Muscle layer of duodenum (tissue), 2 donors: ENCODE data around the gene CD109.
"Not testable (repeated sequence)": the region's sequence is repeated elsewhere in the genome, so short reads cannot be mapped to it uniquely, and the experiment has no call there.

Source experiments
- H3K27ac ChIP-seq: one replicate; pipeline ENCODE4 v1.7.0; 2013; ENCODE audit warnings: mild to moderate bottlenecking, low read length
- H3K27me3 ChIP-seq: one replicate; pipeline ENCODE4 v1.7.0; 2013; ENCODE audit warnings: low read depth, mild to moderate bottlenecking, control low read depth, low read length
- H3K36me3 ChIP-seq, 2 donors: one replicate each; pipeline ENCODE4 v1.7.0; 2013; ENCODE audit warnings: low read length in 2 of 2, control low read depth in 1 of 2, mild to moderate bottlenecking in 1 of 2; ENCODE audit not compliant: insufficient read depth in 2 of 2, control insufficient read depth in 1 of 2
- H3K4me1 ChIP-seq, 2 donors: one replicate each; pipeline ENCODE4 v1.7.0; 2013; ENCODE audit warnings: low read length in 2 of 2, mild to moderate bottlenecking in 2 of 2, control low read depth in 1 of 2, moderate library complexity in 1 of 2; ENCODE audit not compliant: insufficient read depth in 2 of 2, control insufficient read depth in 1 of 2
- H3K4me3 ChIP-seq, 2 donors: one replicate each; pipeline ENCODE4 v1.7.0; 2013; ENCODE audit warnings: low read length in 2 of 2, low read depth in 1 of 2, mild to moderate bottlenecking in 1 of 2
- H3K9me3 ChIP-seq, 2 donors: one replicate each; pipeline ENCODE4 v1.7.0; 2013; ENCODE audit warnings: low read length in 2 of 2, control low read depth in 1 of 2, mild to moderate bottlenecking in 1 of 2; ENCODE audit not compliant: control insufficient read depth in 1 of 2
- donor health status: healthy.

The CD109 gene

DNA sequence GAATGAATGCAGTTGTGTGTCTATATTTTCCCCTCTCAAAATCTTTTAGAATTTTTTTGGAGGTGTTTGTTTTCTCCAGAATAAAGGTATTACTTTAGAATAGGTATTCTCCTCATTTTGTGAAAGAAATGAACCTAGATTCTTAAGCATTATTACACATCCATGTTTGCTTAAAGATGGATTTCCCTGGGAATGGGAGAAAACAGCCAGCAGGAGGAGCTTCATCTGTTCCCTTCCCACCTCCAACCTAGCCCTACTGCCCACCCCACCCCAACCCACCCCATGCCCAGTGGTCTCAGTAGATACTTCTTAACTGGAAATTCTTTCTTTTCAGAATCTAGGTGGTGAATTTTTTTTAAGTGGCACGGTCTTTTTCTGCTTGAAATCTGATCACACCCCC lies 127.8 kb downstream of the CD109 start:
- H3K4me1 ChIP-seq, result peaks cover 0 to 12% of the 10 kb centered on the region in 2 donors
- no peak overlapping the region for H3K4me3 ChIP-seq
- H3K9me3 ChIP-seq, result no peaks in the 10 kb centered on the region
- H3K27me3 ChIP-seq, result no peaks in the 10 kb centered on the region
- H3K27ac ChIP-seq, result no peak overlapping the region
- H3K36me3 ChIP-seq, result peaks cover 0 to 6% of the 10 kb centered on the region in 2 donors

DNA sequence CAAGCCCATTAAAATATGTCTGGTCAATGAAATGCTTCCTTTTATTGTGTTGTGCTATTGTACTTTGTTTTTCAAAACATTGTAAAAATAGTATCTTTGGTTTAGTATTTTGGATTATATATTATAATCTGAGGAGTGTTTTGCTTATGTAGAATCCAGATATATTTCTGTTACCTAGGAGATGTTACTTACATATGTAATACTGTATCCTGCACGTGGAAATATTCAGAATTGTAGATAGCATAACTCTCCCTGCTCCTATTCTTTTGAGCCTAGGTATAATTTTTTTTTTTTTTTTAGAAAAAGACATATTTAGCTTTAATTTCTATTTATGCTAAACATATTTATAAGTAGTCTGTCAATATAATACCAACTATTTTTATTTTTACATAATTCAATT lies 130.6 kb downstream of the CD109 start:
- H3K36me3 ChIP-seq, result peaks cover 0 to under 1% of the 10 kb centered on the region in 2 donors
- H3K9me3 ChIP-seq, result no peaks in the 10 kb centered on the region
- no peak overlapping the region for H3K4me3 ChIP-seq
- no peak overlapping the region for H3K27ac ChIP-seq
- H3K4me1 ChIP-seq, result peaks cover 0 to 12% of the 10 kb centered on the region in 2 donors
- no peaks in the 10 kb centered on the region for H3K27me3 ChIP-seq

DNA sequence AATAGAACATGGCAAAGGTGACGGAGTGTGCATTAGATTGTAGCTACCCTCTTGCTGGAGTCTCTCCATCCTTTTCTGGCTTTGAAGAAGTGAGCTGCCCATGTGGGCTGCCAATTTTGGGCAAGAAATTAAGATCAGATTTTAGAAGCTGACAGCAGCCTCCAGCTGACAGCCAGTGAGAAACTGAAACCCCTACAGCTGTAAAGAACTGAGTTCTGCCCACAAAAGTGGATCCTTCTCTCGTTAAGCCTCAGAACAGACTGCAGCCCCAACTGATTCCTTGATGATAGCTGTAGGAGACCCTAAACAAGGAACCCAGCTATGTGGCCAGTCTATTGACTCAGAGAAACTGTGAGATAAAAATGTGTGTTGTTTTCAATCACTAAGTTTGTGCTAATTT lies 134.1 kb downstream of the CD109 start:
- Histone ChIP-seq H3K4me1 (no peaks in the 10 kb centered on the region), H3K4me3 (no peak overlapping the region), H3K27ac (no peak overlapping the region), H3K9me3 (no peaks in the 10 kb centered on the region), H3K36me3 (no peaks in the 10 kb centered on the region), H3K27me3 (no peaks in the 10 kb centered on the region)

DNA sequence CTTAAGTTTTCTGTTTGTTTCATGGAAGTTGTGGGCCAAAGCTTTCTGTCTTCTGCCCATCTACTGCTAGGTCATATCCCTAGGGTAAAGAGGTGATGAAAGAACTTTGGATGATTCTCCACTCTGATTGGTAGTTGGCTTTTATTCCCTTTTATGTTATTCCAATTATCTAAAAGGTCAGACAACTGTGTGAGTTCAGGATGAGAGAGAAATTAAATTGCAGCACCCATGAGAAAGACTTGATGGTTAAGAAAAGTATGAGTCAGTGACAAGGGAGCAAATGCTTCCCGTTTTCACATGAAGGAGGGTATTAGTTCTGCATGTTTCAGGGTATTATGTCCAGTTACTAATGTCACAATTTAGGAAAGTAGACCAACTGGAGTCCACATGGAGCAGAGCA lies 136.3 kb downstream of the CD109 start:
- Histone ChIP-seq H3K27ac (no peak overlapping the region), H3K36me3 (no peaks in the 10 kb centered on the region), H3K4me3 (no peak overlapping the region), H3K9me3 (no peaks in the 10 kb centered on the region), H3K27me3 (no peaks in the 10 kb centered on the region), H3K4me1 (no peaks in the 10 kb centered on the region)

DNA sequence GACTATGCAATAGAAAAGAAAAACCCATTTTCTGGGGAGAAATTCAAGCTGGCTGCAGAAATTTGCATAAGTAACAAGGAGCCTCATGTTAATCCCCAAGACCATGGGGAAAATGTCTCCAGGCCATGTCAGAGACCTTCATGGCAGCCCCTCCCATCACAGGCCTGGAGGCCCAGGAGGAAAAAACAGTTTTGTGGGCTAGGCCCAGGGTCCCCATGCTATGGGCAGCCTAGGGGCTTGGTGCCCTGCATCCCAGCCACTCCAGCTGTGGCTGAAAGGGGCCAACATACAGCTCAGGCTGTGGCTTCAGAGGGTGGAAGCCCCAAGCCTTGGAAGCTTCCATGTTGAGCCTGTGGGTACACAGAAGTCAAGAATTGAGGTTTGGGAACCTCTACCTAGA lies 148.7 kb downstream of the CD109 start:
- H3K27ac ChIP-seq, H3K9me3 ChIP-seq: not testable (repeated sequence)

DNA sequence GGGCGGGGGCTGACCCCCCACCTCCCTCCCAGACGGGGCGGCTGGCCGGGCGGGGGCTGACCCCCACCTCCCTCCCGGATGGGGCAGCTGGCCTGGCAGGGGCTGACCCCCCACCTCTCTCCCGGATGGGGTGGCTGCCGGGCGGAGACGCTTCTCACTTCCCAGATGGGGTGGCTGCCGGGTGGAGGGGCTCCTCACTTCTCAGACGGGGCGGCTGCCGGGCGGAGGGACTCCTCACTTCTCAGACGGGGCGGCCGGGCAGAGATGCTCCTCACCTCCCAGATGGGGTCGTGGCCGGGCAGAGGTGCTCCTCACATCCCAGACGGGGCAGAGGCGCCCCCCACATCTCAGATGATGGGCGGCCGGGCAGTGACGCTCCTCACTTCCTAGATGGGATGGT lies 155.0 kb downstream of the CD109 start:
- not testable (repeated sequence) for H3K4me1 ChIP-seq, H3K36me3 ChIP-seq

More for the DNA sequence above, 148.7 kb downstream of the CD109 start:
- H3K4me1 ChIP-seq, H3K4me3 ChIP-seq, H3K27me3 ChIP-seq, H3K36me3 ChIP-seq: not testable (repeated sequence)

DNA sequence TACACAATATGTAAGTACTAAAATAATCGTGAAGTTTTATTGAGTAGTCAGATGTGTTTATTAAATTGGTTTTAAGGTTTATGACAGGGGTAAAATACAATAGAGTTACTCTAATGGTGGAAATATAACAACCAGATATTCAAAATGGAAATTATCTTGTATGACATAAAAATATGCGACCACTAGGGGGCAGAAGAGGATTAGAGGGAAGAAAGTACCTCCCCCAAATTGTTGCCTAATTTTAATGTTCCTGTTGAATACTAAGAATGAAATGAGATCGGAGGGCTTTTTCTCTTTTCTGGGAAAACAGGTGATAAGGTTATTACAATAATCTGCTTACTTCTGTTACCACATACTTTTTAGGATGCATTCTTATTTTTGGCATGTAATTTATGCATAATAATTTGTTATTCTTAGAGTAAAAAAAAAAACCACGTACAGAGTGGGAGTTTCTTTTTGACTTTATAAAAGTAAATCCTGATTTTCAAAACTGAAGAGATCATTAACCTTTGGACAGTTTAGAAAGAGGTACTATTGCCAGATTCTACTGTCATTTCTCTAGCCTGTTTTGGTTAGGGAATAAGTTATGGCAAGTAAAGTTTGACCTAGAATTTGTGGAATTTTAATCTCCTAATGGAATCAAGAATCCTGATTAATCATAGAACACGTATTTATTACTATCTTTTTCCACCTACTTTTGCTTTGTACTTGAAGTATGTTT lies 159.2 kb downstream of the CD109 start:
- Histone ChIP-seq H3K27me3 (no peaks in the 10 kb centered on the region), H3K9me3 (no peaks in the 10 kb centered on the region), H3K4me1 (peaks cover 0 to 3% of the 10 kb centered on the region in 2 donors), H3K4me3 (peak overlapping the region in 1 of 2 donors; percentile 24), H3K27ac (peak overlapping the region; percentile 19), H3K36me3 (no peaks in the 10 kb centered on the region)

More for the DNA sequence above, 155.0 kb downstream of the CD109 start:
- H3K9me3 ChIP-seq, H3K27ac ChIP-seq, H3K4me3 ChIP-seq, H3K27me3 ChIP-seq: not testable (repeated sequence)

DNA sequence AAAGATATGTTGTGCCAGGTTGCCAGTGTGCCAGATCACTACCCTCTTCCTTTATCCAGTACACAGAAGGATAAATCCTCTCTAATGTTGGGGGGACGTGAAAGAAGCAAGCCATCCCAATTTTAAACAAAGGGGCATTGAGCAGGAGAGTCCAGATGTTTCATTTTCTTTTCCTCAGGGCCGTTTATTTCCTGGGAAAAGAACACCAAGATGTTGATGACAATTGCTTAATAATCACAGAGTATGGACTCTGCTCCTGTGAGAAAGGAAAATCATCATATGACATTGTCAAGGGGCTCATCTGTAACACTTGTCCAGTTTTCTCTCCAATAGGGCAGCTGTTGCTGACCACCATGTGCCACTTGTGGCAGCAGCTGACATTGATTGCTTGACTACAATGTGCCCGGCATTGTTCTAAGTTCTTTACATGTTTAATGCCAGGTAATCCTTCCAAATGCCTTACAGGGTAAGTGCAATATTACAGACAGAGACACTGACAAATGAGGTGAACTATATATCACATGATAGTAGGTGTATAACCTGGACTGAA lies 161.4 kb downstream of the CD109 start:
- no peak overlapping the region for H3K4me3 ChIP-seq
- H3K27me3 ChIP-seq, result no peaks in the 10 kb centered on the region
- H3K27ac ChIP-seq, result no peak overlapping the region
- H3K36me3 ChIP-seq, result no peaks in the 10 kb centered on the region
- no peaks in the 10 kb centered on the region for H3K9me3 ChIP-seq
- H3K4me1 ChIP-seq, result peaks cover 0 to 3% of the 10 kb centered on the region in 2 donors

DNA sequence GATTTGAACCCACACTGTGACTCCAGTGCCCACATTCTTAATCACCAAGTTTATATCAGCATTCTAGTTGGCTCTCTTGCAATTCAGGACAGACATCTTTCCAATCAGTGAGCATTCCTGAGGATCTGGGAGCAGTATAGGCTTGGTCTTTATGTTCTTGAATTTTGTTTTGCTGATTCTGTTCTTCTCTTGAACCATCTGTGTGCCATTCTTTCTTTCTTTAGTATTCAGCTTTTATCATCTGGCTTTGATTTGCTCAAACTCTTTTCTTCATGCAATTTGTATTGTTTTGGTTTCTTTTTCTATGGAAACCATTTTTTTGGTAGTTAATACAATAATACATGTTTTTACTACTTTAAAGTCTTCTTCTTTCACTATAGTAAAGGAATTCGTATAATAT lies 162.4 kb downstream of the CD109 start:
- Histone ChIP-seq H3K4me3 (no peak overlapping the region), H3K27ac (no peak overlapping the region), H3K4me1 (peaks cover 0 to 3% of the 10 kb centered on the region in 2 donors), H3K9me3 (no peaks in the 10 kb centered on the region), H3K36me3 (no peaks in the 10 kb centered on the region), H3K27me3 (no peaks in the 10 kb centered on the region)

DNA sequence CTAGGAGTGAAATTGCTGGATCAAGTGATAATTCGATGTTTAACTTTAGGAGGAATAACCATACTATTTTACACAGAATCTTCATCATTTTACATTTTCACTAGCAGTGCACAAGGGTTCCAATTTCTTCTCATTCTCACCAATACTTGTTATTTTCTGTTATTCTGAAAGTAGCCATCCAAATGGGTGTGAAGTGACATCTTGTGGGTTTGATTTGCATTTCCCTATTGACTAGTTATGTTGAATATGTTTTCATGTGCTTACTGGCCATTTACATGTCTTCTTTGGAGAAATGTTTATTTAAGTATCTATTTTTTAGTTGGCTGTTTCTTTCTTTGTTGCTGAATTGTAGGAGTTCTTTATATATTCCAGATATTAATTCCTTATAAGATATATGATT lies 164.3 kb downstream of the CD109 start:
- H3K36me3 ChIP-seq, result no peaks in the 10 kb centered on the region
- no peaks in the 10 kb centered on the region for H3K27me3 ChIP-seq
- no peak overlapping the region for H3K4me3 ChIP-seq
- H3K4me1 ChIP-seq, result peaks cover 0 to 3% of the 10 kb centered on the region in 2 donors
- H3K27ac ChIP-seq, result no peak overlapping the region
- no peaks in the 10 kb centered on the region for H3K9me3 ChIP-seq

DNA sequence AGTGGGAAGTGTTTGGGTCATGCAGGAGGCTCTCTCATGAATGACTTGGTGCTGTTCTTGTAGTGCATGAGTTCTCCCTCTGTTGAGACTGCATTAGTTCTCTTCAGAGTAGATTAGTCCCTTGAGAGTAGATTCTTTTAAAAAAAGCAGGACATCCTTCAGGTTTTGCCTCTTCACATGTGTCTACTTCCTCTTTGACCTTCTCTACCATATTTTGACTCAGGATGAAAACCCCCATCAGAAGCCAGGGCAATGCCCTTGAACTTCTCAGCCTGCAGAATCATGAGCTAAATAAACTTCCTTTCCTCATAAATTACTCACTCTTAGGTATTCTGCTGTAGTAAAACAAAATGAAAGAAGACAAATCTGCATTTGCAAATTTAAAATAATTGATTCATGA lies 170.3 kb downstream of the CD109 start:
- Histone ChIP-seq H3K9me3 (no peaks in the 10 kb centered on the region), H3K4me3 (no peak overlapping the region), H3K27me3 (no peaks in the 10 kb centered on the region), H3K36me3 (no peaks in the 10 kb centered on the region), H3K4me1 (no peaks in the 10 kb centered on the region), H3K27ac (no peak overlapping the region)

DNA sequence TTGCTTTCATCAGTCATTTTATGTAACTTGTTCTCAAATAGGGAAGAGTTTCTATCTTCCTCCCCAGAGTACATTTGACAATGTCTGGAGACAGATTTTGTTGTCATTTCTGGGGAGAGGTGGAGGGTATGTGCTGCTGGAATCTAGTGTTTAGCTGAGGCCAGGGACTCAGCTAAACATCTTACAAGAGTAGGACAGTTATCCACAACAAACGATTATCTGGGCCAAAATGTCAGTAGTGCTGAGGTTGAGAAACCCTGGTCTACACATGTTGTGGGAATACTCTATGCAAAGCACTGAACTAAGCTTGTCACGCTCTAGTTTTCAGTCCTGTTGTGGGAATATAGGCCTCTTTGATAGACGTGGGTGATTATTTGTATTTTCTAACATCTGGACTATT lies 171.4 kb downstream of the CD109 start:
- no peaks in the 10 kb centered on the region for H3K4me1 ChIP-seq
- peaks cover 0 to 2% of the 10 kb centered on the region in 2 donors for H3K9me3 ChIP-seq
- H3K27me3 ChIP-seq, result no peaks in the 10 kb centered on the region
- H3K27ac ChIP-seq, result no peak overlapping the region
- no peak overlapping the region for H3K4me3 ChIP-seq
- no peaks in the 10 kb centered on the region for H3K36me3 ChIP-seq
